Right lung (tissue), 5 donors: ENCODE results near the gene LRMDA. TPM values are rescaled to one million over a fixed set of nuclear protein-coding genes. Genes with fewer than 3 reads are reported as not detected.
A peak's percentile ranks its signal among the peaks of the same experiment; 100 is the strongest.

ENCODE experiments used
- DNase-seq, 2 donors: peaks; one replicate each; pipeline ENCODE4 v3.0.0-alpha.2; 2013
- polyA plus RNA-seq, 5 donors: library from polyadenylated mRNA; unstranded; fragments of 120-200 nt; gene quantifications; one replicate each; pipeline versions ENCODE4 v1.2.1 to v1.2.3, GENCODE V29; 2013; ENCODE audit warnings: inconsistent platforms in 1 of 5, low replicate concordance in 1 of 5; ENCODE audit not compliant: insufficient read length in 5 of 5, insufficient read depth in 1 of 5

LRMDA gene
- polyA plus RNA-seq, 5 donors, result 13.4 to 23.1 (median 19.1) TPM

DNA sequence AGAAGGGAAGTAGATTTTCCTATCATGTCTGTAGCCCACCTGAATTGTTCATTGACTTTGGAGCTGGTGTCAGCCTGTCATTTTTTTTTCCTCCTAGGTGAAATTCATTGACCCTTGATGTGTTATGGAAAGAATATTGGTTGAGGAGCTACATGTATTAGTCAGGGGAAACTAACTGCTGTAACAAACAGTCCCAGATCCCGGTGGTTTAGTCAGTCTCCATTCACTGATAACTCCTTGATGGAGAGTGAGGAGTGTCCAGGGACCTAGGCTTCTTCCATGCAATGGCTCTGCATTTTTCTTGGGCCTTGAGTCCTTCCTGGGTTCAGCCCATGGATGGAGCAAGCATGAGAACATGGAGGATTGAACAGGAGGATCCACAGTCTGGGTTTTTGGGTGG is 643.2 kb downstream of the LRMDA start:
- no peak for DNase-seq

DNA sequence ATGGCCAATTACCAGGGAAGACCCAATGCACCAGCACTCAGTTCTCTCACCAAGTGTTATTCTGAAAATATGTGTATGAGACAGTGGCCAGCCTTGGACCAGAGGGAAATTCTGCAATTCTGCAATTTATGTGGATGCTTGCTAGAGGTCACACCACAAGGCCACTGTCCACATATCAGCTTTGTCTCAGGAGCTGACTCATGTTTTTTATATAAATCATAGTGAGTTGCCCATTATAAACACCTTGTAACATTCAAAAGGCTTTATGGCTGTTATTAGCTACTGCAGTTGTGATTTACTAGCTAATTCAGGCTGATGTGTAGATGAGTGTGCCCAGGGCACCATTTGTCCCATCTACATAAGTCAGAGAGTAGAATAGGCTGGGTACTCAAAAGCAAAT is 649.0 kb downstream of the LRMDA start:
- no peak for DNase-seq

DNA sequence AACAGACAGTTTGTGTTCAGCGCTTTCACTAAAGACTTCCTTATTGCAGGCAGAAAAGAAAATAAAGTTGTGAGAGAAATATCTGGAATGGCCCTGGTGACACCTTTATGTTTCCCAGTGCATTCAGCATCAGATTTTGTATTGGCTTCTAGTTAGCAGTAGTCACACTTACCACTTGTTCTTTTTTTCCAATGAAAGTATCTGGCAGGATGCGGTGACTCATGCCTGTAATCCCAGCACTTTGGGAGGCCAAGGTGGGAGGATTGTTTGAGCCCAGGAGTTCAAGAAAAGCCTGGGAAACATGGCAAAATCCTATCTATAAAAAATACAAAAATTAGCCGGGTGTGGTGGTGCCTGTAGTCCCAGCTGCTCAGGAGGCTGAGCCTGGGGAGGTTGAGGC is 649.6 kb downstream of the LRMDA start:
- no peak for DNase-seq

DNA sequence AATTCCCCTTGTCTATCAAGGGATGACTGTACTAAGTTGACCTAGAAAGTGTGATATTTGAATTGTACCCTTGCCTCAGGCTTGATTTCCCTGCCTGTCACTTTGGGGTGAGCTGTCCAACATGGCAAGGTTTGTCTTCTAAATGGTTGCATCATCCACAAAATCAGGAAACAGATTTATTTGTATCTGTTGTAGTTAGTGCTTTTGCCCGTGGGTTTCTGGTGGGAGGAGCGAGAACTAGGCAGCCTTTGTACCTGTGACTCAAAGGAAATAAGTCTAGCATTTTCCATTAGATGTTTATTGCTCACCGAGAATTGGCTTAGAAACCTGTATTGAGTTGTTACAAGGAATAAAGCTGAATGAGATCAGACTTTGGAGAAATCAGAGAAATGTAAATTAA is 650.8 kb downstream of the LRMDA start:
- DNase-seq, result no peak

DNA sequence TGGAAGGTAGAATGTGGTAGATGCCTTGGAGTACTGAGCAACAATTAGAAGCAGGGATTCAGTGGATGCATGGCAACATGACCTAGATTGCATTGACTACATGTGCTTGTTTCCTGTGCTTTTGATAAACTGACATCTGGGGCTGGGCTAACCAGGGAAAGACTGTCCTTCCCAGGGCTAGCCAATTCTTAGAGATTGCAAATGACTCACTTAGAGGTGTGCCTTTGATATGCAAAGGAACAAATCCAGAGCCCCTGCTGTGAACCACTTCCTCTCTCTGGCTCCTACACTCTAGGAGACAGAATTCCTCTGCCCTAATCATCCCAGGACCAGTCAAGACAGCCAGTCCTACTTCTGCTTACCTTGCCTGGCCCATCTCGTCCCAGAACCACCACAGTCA is 651.5 kb downstream of the LRMDA start:
- no peak for DNase-seq

DNA sequence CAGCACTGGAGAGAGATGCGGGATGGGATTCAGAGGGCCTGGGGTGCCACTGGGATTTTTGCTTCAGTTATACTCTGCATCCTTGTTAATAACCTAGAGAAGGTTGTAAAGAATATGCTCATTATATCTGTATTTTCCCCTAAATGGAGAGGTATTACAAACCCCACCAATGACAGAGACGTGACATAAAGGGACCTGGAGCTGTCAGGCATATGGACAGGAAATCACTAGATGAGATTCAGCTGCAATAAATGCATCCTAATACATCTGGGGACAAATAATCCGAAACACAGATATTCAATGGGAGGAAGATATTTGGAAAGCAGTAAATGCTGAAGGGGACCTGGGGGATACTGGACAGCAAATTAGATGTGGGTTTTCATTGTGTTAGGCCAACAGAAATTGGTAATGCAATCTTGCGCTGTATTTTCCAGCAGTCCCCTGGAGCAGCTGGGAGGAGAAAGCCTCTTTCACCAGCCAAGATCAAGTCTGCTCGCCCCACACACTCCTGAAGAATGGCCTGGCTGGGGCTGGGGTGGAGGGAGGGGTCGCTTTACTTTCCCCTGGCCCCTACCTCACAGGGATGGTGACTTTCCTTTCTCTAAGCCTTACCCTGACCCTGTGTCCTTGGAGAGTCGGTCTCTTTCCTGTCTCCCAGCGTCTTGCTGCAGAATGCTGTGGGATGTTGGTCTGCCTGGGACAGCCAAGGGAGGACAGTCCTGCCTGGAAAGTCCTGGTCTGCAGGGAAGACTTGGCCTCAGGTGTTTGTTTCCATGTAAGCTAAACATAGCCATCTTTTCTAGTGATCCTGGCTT is 653.8 kb downstream of the LRMDA start:
- no peak for DNase-seq

DNA sequence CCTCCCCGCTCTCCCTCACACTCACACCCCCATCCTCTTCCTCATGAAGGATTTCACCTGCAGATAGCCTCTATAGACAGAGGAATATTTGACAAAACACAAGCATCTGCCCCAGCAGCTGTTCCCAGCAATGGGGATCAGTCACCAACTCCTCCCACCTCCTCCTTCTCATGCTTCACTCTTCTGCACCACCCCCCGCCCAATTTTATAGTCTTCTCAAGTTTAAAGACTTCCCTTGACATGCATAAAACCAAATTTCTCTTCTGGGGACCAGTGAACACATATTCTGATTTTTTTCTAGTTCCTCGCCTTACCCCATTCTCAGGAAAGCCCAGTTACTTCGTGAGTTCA is 654.4 kb downstream of the LRMDA start:
- no peak for DNase-seq

DNA sequence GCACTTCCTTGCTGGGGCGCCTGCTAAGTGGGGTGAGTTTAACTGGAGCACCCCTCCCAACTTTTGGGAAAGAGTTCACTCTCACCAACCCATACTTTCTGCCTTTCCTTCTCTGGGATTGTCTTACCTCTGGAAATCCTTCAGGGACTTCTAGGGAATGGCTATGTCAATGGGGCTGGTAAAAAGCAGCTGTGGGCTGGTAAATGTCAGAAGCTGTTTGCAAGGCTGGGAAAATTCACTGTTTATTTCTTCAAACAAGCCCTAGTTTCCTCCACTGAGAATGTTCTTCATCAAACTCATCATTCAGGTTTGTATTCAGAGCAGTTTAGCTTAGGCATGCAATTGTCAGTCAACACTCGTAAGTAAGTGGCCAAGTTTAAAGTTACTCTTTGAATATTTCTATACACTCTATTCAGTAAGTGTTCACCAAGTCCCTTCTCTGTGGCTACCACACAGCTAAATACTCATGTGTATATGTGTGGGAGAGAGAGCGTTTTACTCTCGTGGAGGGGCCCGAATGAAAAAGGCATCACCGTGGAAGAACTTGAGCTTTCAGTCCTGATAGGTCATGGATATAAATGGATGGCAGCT is 654.8 kb downstream of the LRMDA start:
- no peak for DNase-seq

DNA sequence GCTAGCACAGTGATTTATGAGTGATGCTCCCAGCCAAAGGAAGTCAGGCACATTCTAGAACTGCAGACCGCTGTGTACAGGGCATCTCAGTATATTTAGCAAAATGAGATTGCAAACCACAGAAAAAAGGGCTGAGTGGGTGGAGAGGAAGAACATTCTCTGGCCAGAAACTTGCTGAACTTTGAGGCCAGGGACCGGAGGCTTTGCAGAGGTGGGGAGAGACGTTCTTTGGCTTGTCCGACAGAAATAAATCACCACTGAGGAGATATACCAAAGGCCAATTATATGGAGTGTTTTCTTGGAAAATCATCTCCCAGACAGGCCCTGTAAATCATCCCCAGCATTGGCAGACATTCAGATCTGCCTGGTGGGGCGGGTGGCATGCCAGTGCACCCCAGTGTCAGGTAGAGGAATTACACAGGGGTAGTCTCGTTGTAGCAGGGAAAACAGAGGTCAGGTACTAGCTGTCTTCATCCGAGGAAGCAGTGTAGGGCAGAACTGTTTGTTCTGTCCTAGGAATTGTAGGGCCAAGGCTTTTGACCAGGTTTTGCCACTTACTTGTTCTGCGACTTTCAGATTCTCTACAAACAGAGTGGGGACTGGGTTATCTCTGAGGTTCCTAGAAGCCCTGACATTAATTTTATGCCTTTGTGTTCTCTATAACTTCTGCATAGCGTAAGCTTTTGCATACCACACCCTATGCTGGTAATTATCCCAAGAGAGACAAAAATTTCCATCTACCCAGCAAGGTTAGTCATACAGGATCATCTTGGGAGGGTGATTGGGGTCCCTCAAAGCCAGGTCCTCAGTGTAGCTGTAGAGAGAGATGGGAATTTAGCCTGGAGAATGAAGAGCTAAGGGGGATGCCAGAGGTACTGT is 655.6 kb downstream of the LRMDA start:
- DNase-seq, result no peak

DNA sequence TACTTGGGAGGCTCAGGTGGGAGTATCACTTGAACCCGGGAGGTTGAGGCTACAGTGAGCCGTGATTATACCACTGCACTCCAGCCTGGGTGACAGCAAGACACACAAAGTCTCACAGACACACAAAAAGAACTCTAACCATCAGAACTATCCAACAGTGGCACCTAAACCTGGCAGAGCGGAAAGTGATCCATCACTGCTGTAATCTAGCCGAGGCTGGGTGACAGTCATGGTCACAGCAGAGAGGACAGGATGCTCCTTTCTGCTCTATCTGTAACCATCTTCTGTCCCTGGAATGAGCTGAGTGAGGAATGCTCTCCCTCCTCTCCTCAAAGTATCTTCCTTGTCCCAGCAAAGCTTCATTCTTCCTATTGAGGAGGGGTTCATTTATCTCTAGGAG is 656.6 kb downstream of the LRMDA start:
- DNase-seq, result no peak

DNA sequence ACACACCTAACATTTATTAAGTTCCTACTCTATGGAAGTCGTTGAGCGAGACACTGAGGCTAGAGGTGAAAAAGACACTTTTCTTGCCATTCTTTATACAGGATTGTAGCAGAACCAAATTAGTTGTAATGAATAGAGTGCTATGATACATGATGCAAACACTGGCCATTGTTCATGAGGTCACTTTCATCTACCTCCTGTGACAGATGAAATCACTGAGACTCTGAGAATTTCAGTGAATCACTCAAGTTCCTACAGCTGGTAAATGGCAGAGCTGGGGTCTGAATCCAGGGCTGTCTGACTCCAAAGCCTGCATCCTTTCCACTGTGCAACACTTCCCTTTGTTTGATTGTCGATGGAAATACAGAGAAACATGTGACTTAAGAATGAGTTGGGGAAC is 657.6 kb downstream of the LRMDA start:
- DNase-seq, result no peak

DNA sequence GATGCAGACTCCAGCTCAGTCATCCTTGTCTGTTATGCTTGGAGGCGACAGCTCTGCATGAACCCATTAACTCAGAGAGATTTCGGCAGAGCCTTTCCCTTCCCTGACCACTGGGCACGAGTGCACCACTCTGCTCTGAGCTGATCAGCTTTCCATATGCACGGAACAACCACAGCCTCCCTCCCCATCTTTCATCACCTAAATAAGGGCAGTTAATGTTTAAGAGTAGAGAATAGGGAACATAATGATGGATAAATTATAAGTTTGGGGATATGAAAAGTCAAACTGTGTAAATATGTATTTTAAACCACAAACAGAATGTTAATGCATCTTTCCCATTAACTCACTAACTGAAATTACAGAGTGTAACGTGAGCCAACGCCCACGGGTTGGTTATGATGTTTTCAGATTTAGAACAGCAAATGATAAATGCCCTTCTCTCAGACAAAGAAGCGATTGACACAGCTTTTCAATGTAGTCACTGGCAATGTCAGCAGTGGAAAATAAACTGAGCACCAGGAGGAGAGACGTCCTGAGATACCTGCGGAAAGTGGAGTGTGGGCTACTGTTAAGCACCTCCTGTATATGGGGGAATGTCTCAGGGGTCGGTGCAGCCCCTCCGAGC is 658.2 kb downstream of the LRMDA start:
- no peak for DNase-seq

DNA sequence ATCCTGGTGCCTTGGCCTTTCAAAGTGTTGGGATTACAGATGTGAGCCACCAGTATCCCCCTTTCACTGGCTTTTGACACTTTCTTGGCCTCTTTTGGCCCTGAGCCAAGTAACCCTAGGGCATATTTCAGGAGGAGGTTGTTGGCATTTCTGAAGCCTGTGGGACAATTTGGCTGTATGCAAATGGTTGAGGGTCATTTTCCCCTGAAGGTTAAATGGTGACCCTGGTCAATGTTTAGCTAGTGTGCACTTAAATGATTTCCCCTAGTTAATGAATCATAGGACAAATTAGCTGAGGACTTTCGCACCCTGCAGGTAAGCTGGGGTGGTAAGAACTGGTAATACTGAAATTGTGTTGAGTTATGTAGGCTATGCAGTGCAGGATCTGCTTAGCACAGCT is 660.5 kb downstream of the LRMDA start:
- DNase-seq, result no peak

DNA sequence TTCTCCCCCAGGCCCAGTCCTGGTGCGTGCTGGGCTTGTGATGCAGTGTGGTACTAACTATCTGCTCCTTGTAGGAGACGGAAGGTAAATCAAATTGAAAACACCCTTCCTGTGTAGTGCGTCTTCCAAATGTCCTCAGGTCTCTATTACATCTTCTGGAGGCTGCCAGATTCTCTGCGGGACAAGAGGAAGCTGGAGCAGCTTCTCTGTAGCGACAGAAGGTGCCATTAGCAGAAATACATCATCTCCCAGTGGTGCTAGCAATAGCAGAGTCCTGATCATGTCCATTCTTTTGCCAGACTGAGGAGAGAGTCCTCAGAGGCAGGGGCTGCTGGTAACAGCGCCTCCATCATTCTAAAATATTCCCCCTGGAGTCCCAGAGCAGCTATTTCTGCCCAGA is 675.2 kb downstream of the LRMDA start:
- no peak for DNase-seq

DNA sequence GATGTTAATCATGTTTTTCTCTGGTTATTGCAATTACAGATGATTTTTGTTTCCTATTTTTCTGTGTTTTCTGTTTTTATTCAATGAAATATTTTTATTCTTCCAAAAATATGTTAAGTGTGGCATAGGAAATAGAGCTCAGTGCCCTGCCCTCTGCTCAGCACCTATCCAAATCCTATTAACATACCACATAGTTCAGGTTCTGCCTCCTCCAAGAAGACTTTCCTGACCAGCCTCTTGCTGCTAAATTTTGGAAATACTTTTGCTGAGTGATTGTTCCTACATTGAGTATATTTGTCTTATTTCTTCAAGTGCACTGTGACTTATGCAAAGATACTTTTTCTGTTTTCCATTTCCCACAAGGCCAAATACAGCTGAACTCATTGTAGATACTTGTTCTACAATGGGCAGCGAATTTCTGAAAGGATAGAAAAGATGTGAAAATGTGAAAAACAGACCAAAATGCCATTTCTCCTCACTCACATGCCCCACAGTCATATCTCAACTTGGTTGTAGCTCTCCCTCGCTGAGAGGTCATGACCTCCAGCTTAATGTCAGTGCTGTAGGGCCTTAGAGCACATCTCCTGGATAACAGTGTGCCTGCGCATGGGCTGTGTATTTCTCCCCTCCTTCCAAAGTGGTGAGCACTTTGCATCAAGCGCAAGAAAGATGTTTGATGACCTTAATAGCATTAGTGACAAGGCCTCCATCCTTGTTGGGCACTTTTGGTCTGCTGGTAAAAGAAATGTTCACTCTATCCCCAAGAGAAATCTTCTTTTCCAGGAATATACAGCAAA is 677.3 kb downstream of the LRMDA start:
- no peak for DNase-seq

DNA sequence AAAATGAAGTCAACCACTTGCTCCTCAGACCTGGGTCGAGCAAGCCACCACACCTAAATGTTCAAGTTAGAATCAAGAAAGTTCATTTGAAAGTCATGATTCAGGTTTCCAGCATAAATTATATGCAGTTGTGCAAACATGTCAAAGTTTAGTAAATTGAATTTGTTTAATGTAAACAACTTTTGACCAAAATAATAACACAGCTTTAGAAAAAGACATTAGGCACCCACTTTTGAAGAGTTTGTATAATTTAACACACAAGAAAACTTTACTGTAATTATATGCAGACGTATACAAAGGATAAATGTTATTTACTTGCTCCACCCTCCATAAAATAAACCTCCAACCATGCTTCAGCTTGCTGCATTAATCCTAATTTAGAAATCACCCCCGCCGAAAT is 680.0 kb downstream of the LRMDA start:
- no peak for DNase-seq

DNA sequence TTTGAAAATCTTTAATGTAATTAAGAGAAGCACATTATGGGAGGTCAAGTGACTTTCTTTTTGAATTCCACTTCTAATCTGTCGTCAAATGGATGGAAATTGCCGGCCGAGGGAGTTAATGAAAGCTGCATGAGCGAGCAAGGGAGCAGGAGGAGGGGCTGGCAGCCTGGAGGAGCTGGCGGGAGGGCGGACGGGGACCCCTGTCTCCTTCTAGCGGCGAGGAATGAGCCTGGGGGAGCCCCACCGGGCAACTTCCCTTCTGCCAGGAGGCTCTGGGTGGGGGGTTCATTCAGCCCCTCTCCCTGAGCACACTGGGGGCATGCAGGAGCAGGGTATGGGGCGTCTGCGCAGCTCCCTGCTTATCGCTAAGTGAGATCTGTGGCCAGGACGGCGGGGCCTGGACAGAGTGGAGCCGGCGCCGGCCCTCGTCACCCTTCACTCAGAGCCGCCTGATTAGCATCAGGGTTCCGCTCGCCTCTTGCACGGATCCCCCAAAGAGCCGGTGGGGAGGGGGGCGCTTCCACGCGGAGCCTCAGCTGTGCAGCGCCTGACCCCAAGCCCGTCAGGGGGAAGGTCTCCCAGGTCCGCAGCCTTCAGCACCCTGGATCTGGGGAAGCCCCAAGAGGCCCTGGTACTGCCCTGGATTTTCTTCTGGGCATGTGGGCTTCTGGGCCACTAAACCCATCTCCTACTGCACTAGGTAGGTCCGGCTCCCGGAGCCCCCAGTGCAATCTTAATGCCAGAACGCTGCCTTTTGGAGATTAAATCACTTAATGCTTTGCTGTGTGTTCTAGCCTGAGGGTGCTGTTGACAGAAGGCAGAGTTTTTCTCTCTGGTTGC is 680.8 kb downstream of the LRMDA start:
- DNase-seq, result peak in 1 of 2 donors; percentile 17

DNA sequence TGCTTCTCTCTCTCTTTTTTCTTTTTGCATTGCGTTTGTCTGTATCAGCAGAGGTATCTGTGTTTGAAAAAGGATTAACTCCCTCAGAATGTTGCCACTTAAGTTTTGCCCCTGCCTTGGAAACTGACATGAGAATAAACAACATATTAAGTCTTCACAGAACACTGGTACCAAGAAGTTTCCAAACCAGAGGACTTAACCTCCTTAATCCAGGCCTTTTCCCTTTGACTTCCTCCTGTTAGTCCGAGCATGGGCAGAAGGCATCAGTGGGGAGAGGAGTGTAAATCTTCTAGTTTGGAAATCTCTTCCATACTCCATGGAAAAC is 681.4 kb downstream of the LRMDA start:
- DNase-seq, result no peak

DNA sequence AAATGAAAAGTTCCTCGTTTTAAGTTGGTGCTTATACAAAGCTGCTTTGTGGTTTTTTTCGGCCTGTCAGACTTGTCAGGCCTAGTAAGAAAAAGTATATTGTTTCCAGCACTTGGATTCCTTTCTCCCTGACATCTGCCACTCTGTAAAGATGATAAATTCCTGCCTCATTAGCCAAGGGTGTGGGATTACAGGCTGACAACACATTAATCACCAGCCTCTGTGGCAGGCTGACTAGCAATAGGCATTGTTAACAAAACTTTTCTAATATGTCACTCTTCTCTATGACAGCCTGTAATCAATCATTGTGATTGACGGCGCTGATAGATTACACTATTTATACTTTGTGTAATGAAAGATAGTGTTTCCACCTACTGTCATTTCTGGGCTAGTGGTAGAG is 682.5 kb downstream of the LRMDA start:
- DNase-seq, result no peak

DNA sequence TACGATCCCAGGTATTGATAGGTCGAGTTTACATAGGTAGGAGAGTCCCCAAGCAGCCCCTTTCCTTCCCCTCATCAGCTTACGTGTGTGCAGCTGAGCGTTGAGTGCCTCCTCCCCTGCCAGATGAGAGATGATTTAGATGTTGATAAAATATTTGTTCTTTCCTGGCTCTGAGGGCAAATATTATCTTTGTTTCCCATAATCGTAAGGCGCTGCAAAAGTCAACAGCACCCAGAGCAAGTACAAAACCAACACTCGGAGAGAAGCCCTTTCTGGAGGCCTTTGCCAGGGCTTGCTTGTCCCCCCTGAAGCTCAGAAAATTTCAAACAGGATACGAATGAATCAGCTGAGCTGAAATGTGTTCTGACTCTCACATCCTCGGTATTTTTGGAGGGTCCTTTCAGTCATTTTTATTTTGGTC is 683.2 kb downstream of the LRMDA start:
- DNase-seq, result peak in 1 of 2 donors; percentile 22

DNA sequence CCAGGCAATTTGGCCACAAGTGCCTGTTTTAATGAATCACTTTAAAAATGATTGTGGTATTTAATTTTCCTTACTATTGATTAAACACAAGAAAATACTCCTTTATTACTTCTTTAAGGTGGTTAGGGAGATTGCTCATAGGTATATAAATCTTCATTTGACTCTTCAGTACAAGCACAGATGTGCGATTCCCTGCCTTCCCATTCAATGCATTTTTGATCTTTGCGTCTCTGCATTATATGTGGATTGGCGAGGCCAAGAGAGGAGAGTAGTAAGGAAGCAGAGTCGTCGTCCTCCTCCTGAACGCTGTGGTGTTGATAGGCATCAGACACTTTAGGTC is 683.7 kb downstream of the LRMDA start:
- DNase-seq, result no peak
